IMR-90 (cell line): ENCODE results near the gene PAX5. TPM values are rescaled to one million over a fixed set of nuclear protein-coding genes. Genes with fewer than 3 reads are reported as not detected.

Experiments
- ATAC-seq: fragments of 200-7000 bp; cut with Tn5 transposase; 2 replicates; pipeline ENCODE4 v1.9.1; 2020; ENCODE audit warnings: low read depth, mild to moderate bottlenecking, moderate library complexity
- BruUV-seq: library from RNA; stranded (reverse); fragments of 400-500 nt; replicated peaks from 2 replicates; lab custom pipeline; 2021; lab: Mats Ljungman, UMichigan
- CTCF ChIA-PET: fragments of 300-600 bp; formaldehyde crosslinking; extraction: SDS; loops from one replicate; lab custom pipeline; 2021; ENCODE audit warnings: antibody characterized with exemption; lab: Yijun Ruan, JAX
- POLR2A ChIA-PET: fragments of 300-600 bp; sonication (Branson Sonifier 250); formaldehyde crosslinking; loops from one replicate; lab custom pipeline; 2022; ENCODE audit warnings: antibody characterized with exemption; ENCODE audit not compliant: unreplicated experiment; lab: Charles Lee
- DNase-seq: peaks from one replicate; pipeline ENCODE4 v3.0.0; 2013
- H2AFZ ChIP-seq: replicated peaks from 2 replicates; pipeline ENCODE3; 2013; ENCODE audit warnings: low read length, mild to moderate bottlenecking; ENCODE audit not compliant: poor library complexity
- H2AK5ac ChIP-seq: 2 replicates; pipeline ENCODE4 v1.6.1; 2013; ENCODE audit warnings: low read depth, low read length, inconsistent platforms
- H2AK9ac ChIP-seq: replicated peaks from 2 replicates; pipeline ENCODE3; 2013; ENCODE audit warnings: mild to moderate bottlenecking, low read depth, low read length, moderate library complexity; ENCODE audit not compliant: poor library complexity
- H2BK120ac ChIP-seq: 2 replicates; pipeline ENCODE4 v1.6.1; 2013; ENCODE audit warnings: low read depth, low read length, inconsistent platforms
- H2BK15ac ChIP-seq: 3 replicates; pipeline ENCODE4 v1.6.1; 2013; ENCODE audit warnings: low read depth, low read length, inconsistent platforms
- H2BK20ac ChIP-seq: 2 replicates; pipeline ENCODE4 v1.6.1; 2013; ENCODE audit warnings: low read depth, mild to moderate bottlenecking, inconsistent platforms, low read length, moderate library complexity
- H2BK5ac ChIP-seq: 2 replicates; pipeline ENCODE4 v1.6.1; 2013; ENCODE audit warnings: mild to moderate bottlenecking, low read depth, low read length, inconsistent platforms; ENCODE audit not compliant: poor library complexity, severe bottlenecking
- H3K14ac ChIP-seq: replicated peaks from 2 replicates; pipeline ENCODE4 v1.6.1; 2013; ENCODE audit warnings: low read depth, low read length, inconsistent platforms
- H3K18ac ChIP-seq: 2 replicates; pipeline ENCODE4 v1.6.1; 2013; ENCODE audit warnings: low read depth, low read length, control low read depth
- H3K23ac ChIP-seq: 2 replicates; pipeline ENCODE4 v1.6.1; 2013; ENCODE audit warnings: low read depth, low read length, inconsistent platforms
- H3K27ac ChIP-seq: 2 replicates; pipeline ENCODE4 v1.5.1; 2013; ENCODE audit warnings: mild to moderate bottlenecking, control low read depth, low read length; ENCODE audit not compliant: insufficient read depth
- H3K27me3 ChIP-seq: 2 replicates; pipeline ENCODE4 v1.6.1; 2013; ENCODE audit warnings: low read length; ENCODE audit not compliant: control insufficient read depth, insufficient read depth
- H3K36me3 ChIP-seq: 2 replicates; pipeline ENCODE4 v1.6.1; 2013; ENCODE audit warnings: low read length, mixed read lengths; ENCODE audit not compliant: control insufficient read depth, insufficient read depth
- H3K4ac ChIP-seq: 2 replicates; pipeline ENCODE4 v1.6.1; 2013; ENCODE audit warnings: low read depth, low read length, inconsistent platforms
- H3K4me1 ChIP-seq: 2 replicates; pipeline ENCODE4 v1.6.1; 2013; ENCODE audit warnings: low read length, mixed read lengths; ENCODE audit not compliant: control insufficient read depth, insufficient read depth
- H3K4me2 ChIP-seq: 2 replicates; pipeline ENCODE4 v1.6.1; 2013; ENCODE audit warnings: low read depth, mild to moderate bottlenecking, control low read depth, low read length, moderate library complexity
- H3K4me3 ChIP-seq: 2 replicates; pipeline ENCODE4 v1.5.1; 2013; ENCODE audit warnings: low read depth, mild to moderate bottlenecking, control low read depth, low read length, moderate library complexity; ENCODE audit not compliant: insufficient read depth
- H3K56ac ChIP-seq: 2 replicates; pipeline ENCODE4 v1.6.1; 2013; ENCODE audit warnings: low read length, inconsistent platforms; ENCODE audit not compliant: insufficient read depth; ENCODE audit errors: extremely low read depth
- H3K79me1 ChIP-seq, 2 experiments: 2 replicates each; pipeline ENCODE4 v1.6.1; 2013; ENCODE audit warnings: low read length in 2 of 2, inconsistent platforms in 1 of 2, low read depth in 1 of 2
- H3K9ac ChIP-seq: 2 replicates; pipeline ENCODE4 v1.6.1; 2013; ENCODE audit warnings: low read depth, low read length, control low read depth
- H3K9me1 ChIP-seq: 2 replicates; pipeline ENCODE4 v1.6.1; 2013; ENCODE audit warnings: low read length, inconsistent platforms; ENCODE audit not compliant: insufficient read depth
- H3K9me3 ChIP-seq: 2 replicates; pipeline ENCODE4 v1.6.1; 2013; ENCODE audit warnings: low read length; ENCODE audit not compliant: control insufficient read depth, insufficient read depth
- H4K20me1 ChIP-seq: 2 replicates; pipeline ENCODE4 v1.6.1; 2013; ENCODE audit warnings: low read length, inconsistent platforms; ENCODE audit not compliant: insufficient read depth
- H4K5ac ChIP-seq: 2 replicates; pipeline ENCODE4 v1.6.1; 2013; ENCODE audit warnings: mild to moderate bottlenecking, low read depth, low read length, control low read depth
- H4K8ac ChIP-seq, 2 experiments: 2 replicates each; pipeline ENCODE4 v1.6.1; 2013; ENCODE audit warnings: low read depth in 2 of 2, low read length in 2 of 2, control low read depth in 1 of 2, inconsistent platforms in 1 of 2
- H4K91ac ChIP-seq: 2 replicates; pipeline ENCODE4 v1.6.1; 2013; ENCODE audit warnings: low read depth, low read length, inconsistent platforms; ENCODE audit not compliant: insufficient read depth
- MAFK ChIP-seq: IDR thresholded peaks from 2 replicates; pipeline ENCODE4 v1.6.1; 2012; ENCODE audit warnings: low read depth, low read length, improper control_type of control experiment
- RCOR1 ChIP-seq: IDR thresholded peaks from 2 replicates; pipeline ENCODE4 v1.6.1; 2012; ENCODE audit warnings: mild to moderate bottlenecking, low read length, improper control_type of control experiment; ENCODE audit not compliant: insufficient replicate concordance
- WGBS, 2 experiments: methylation state at CpG; one replicate each; pipeline versions ENCODE4 v1.1.5 to v1.1.7; 2013; ENCODE audit warnings: missing lambda C conversion rate in 2 of 2; ENCODE audit not compliant: insufficient read length in 1 of 2; ENCODE audit errors: extremely low coverage in 2 of 2; 5-methylcytosine and 5-hydroxymethylcytosine counted together
- dilution Hi-C: fragments of 300-500 bp; cut with HindIII; formaldehyde crosslinking; loops from one replicate; pipeline ENCODE4 v1.14.3; 2018; ENCODE audit warnings: low sequenced_read_pairs; ENCODE audit not compliant: unreplicated experiment
- in situ Hi-C: fragments of 300-500 bp; cut with MboI; formaldehyde crosslinking; loops from 3 replicates; pipeline ENCODE4 v1.14.3; 2019; ENCODE audit warnings: low sequenced_read_pairs, inconsistent platforms, mixed read lengths
- intact Hi-C: fragments of 100-400 bp; cut with micrococcal nuclease; formaldehyde crosslinking; loops from 2 replicates; pipeline ENCODE4 v1.10.0; 2022
- polyA plus RNA-seq, 3 experiments: library from polyadenylated mRNA; depleted of rRNA; stranded (reverse); fragments of >200 nt; gene quantifications; 2 replicates each; pipeline ENCODE4 v1.2.3, GENCODE V29; 2012; ENCODE audit warnings: low replicate concordance in 1 of 3
- total RNA-seq: library from RNA; depleted of rRNA; stranded (reverse); fragments of >200 nt; gene quantifications from 2 replicates; pipeline ENCODE4 v1.2.3, GENCODE V29; 2012
- TF ChIP-seq, protein P1 (sequence below): fragments of 150-350 bp; IDR thresholded peaks from 2 replicates; pipeline ENCODE4 v1.6.1; 2016; ENCODE audit warnings: low read depth, mild to moderate bottlenecking, low read length, moderate library complexity, borderline replicate concordance

PAX5 gene
- total and polyA plus RNA-seq, 2 of the 4 experiments (the other 2 are of a cell fraction), result not detected

DNA sequence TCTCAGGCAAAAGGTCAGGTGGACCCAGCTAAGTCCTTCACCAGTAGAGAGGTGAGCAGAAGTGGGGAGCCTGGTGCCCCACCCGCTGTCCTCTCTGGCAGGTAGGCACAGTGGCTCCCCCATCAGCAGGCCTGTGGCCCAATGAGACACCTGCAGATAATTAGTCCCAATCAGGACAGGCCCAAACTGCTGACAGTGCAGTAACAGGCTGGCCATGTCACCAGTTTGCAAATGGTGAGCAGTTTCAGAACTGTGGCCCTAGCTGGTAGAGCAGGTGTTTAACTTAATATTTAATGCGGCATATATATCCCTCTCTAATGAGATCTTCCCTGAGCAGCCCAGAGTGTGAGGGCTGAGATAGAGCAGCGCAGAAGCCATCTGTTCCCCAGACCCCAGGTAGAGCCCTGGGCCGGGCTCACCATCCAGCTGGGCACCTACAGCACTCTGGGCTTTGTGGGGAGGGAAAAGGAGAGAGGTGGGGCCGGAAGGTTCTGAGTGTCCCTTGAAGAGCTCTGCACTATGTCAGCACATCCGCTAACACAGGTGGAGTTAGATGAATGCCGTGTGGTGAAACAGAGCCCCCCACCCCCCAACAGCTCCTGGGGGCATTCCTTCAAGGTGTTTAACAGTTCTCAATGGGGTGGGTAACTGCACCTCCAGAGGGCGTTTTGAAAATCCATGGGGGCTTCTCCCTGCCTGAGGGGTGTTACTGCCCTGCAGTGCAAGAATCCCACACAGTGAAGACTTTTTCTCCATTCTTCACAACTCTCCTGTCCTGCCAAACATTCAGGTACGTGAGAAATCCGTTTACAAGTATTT is 120.5 kb downstream of the PAX5 start:
- CTCF ChIA-PET, result no interaction called here

More for the DNA sequence above, 120.5 kb downstream of the PAX5 start:
- DNase-seq (no peak), ATAC-seq (no peak)
- Histone ChIP-seq H3K9ac (no peak overlapping the region), H3K4me2 (no peak overlapping the region), H2BK20ac (no peak overlapping the region), H3K14ac (no peak overlapping the region), H2BK5ac (no peak overlapping the region), H3K36me3 (no peaks in the 10 kb centered on the region), H3K4ac (no peak overlapping the region), H2AK5ac (no peak overlapping the region), H3K4me3 (no peak overlapping the region), H2BK120ac (no peak overlapping the region), H3K23ac (no peak overlapping the region), H4K20me1 (no peaks in the 10 kb centered on the region), H3K9me3 (no peaks in the 10 kb centered on the region), H3K4me1 (no peaks in the 10 kb centered on the region), H3K18ac (no peak overlapping the region), H4K8ac (no peak overlapping the region), H2AFZ (no peak overlapping the region), H3K79me1 (no peaks in the 10 kb centered on the region), H3K27me3 (peaks cover 15% of the 10 kb centered on the region), H4K5ac (no peak overlapping the region), H2BK15ac (no peak overlapping the region), H4K91ac (no peak overlapping the region), H3K9me1 (no peaks in the 10 kb centered on the region), H3K27ac (no peak overlapping the region), H2AK9ac (no peak overlapping the region), H3K56ac (no peak overlapping the region)
- no TSS peak for BruUV-seq
- no CpG with 5 or more reads among the region's 10 CpGs for WGBS, 2 experiments
- POLR2A ChIA-PET, result no interaction called here
- dilution Hi-C loops (no loop called here), intact Hi-C loops (no loop called here), in situ Hi-C loops (no loop called here)
- TF ChIP-seq MAFK (peak; percentile 88), RCOR1 (no peak)
- TF ChIP-seq, protein P1, sequence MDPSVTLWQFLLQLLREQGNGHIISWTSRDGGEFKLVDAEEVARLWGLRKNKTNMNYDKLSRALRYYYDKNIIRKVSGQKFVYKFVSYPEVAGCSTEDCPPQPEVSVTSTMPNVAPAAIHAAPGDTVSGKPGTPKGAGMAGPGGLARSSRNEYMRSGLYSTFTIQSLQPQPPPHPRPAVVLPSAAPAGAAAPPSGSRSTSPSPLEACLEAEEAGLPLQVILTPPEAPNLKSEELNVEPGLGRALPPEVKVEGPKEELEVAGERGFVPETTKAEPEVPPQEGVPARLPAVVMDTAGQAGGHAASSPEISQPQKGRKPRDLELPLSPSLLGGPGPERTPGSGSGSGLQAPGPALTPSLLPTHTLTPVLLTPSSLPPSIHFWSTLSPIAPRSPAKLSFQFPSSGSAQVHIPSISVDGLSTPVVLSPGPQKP, result no peak
